GM23338 (cell line): Measurements from ENCODE around the gene MYOZ3. TPM values are rescaled to one million over a fixed set of nuclear protein-coding genes. Genes with fewer than 3 reads are reported as not detected.

Experiments used
- ATAC-seq: fragments of 200-7000 bp; cut with Tn5 transposase; 3 replicates; pipeline ENCODE4 v1.9.1; 2020
- DNase-seq: peaks from one replicate; pipeline ENCODE4 v3.0.0-alpha.2; 2015; ENCODE audit warnings: low spot score
- H2AFZ ChIP-seq: fragments of 200-600 bp; sonication (generic); 2 replicates; pipeline ENCODE4 v1.8.0; 2016; ENCODE audit warnings: antibody characterized with exemption, mild to moderate bottlenecking, moderate library complexity
- H3F3A ChIP-seq: fragments of 200-600 bp; sonication (generic); replicated peaks from 2 replicates; pipeline ENCODE4 v1.8.0; 2017; ENCODE audit warnings: antibody characterized with exemption, mixed run types, low read depth
- H3K27ac ChIP-seq: fragments of 200-600 bp; sonication (generic); 2 replicates; pipeline ENCODE4 v1.6.1; 2016; ENCODE audit warnings: low read depth
- H3K27me3 ChIP-seq: fragments of 200-600 bp; sonication (generic); 2 replicates; pipeline ENCODE4 v1.8.0; 2016; ENCODE audit warnings: mild to moderate bottlenecking, mixed run types, moderate library complexity; ENCODE audit not compliant: insufficient read depth
- H3K36me3 ChIP-seq: fragments of 200-600 bp; sonication (generic); 2 replicates; pipeline ENCODE4 v1.8.0; 2016; ENCODE audit warnings: mild to moderate bottlenecking; ENCODE audit not compliant: insufficient read depth
- H3K4me1 ChIP-seq: fragments of 200-600 bp; sonication (generic); 2 replicates; pipeline ENCODE4 v1.8.0; 2016; ENCODE audit warnings: mild to moderate bottlenecking, moderate library complexity; ENCODE audit not compliant: insufficient read depth
- H3K4me2 ChIP-seq: fragments of 200-600 bp; sonication (generic); 2 replicates; pipeline ENCODE4 v1.7.1; 2017; ENCODE audit warnings: mixed run types
- H3K4me3 ChIP-seq: fragments of 200-600 bp; sonication (generic); 2 replicates; pipeline ENCODE4 v1.6.1; 2016; ENCODE audit warnings: mixed run types
- H3K79me2 ChIP-seq: fragments of 200-600 bp; sonication (generic); replicated peaks from 2 replicates; pipeline ENCODE4 v1.8.0; 2017; ENCODE audit warnings: mild to moderate bottlenecking; ENCODE audit not compliant: insufficient read depth
- H3K9me2 ChIP-seq: fragments of 200-600 bp; sonication (generic); 2 replicates; pipeline ENCODE4 v1.8.0; 2017; ENCODE audit not compliant: insufficient read depth
- H4K20me1 ChIP-seq: fragments of 200-600 bp; sonication (generic); replicated peaks from 2 replicates; pipeline ENCODE4 v1.8.0; 2017; ENCODE audit warnings: mild to moderate bottlenecking; ENCODE audit not compliant: insufficient read depth
- H3K27ac Mint-ChIP-seq: 2 replicates; pipeline ENCODE4 v1.8.0; 2020; ENCODE audit warnings: inconsistent platforms, mild to moderate bottlenecking, moderate library complexity, mixed read lengths
- H3K27me3 Mint-ChIP-seq: 3 replicates; pipeline ENCODE4 v1.8.0; 2022; ENCODE audit warnings: low read depth, mild to moderate bottlenecking, moderate library complexity, mixed read lengths, inconsistent platforms; ENCODE audit not compliant: insufficient read depth, poor library complexity
- H3K36me3 Mint-ChIP-seq: 3 replicates; pipeline ENCODE4 v1.8.0; 2021; ENCODE audit warnings: low read depth, mild to moderate bottlenecking, inconsistent platforms, moderate library complexity, mixed read lengths
- H3K4me1 Mint-ChIP-seq: 3 replicates; pipeline ENCODE4 v1.8.0; 2020; ENCODE audit warnings: mild to moderate bottlenecking, inconsistent platforms, mixed read lengths
- H3K4me3 Mint-ChIP-seq: 3 replicates; pipeline ENCODE4 v1.8.0; 2021; ENCODE audit warnings: moderate library complexity, mild to moderate bottlenecking, inconsistent platforms, mixed read lengths
- H3K9me3 Mint-ChIP-seq: 3 replicates; pipeline ENCODE4 v1.8.0; 2020; ENCODE audit warnings: moderate library complexity, mild to moderate bottlenecking, inconsistent platforms, mixed read lengths
- CTCF ChIP-seq, 2 experiments: fragments of 200-600 bp in 1 of 2; sonication (generic) in 1 of 2; conservative IDR thresholded peaks; 2 replicates each; pipeline versions ENCODE4 v1.5.1 to v1.6.1; 2016 to 2017; ENCODE audit warnings: antibody characterized with exemption in 2 of 2, low read depth in 2 of 2, mild to moderate bottlenecking in 2 of 2, moderate library complexity in 1 of 2
- ETS1 ChIP-seq: IDR thresholded peaks from 2 replicates; pipeline ENCODE4 v1.6.1; 2016; ENCODE audit warnings: antibody characterized with exemption
- EZH2 ChIP-seq: fragments of 200-600 bp; sonication (generic); IDR thresholded peaks from one replicate; pipeline ENCODE4 v1.8.0; 2017; ENCODE audit warnings: antibody characterized with exemption, mild to moderate bottlenecking, low read depth; ENCODE audit not compliant: unreplicated experiment
- EZH2phosphoT487 ChIP-seq: fragments of 200-600 bp; sonication (generic); IDR thresholded peaks from one replicate; pipeline ENCODE4 v1.8.1; 2018; ENCODE audit warnings: antibody characterized with exemption; ENCODE audit not compliant: unreplicated experiment
- JUNB ChIP-seq: IDR thresholded peaks from one replicate; pipeline ENCODE4 v1.6.1; 2016; ENCODE audit warnings: antibody characterized with exemption; ENCODE audit not compliant: unreplicated experiment
- NANOG ChIP-seq: IDR thresholded peaks from 2 replicates; pipeline ENCODE4 v1.6.1; 2016; ENCODE audit warnings: antibody characterized with exemption, borderline replicate concordance
- REST ChIP-seq: IDR thresholded peaks from one replicate; pipeline ENCODE4 v1.6.1; 2018; ENCODE audit warnings: antibody characterized with exemption; ENCODE audit not compliant: unreplicated experiment
- ZNF114 ChIP-seq: fragments of 250-450 bp; sonication (Bioruptor Pico); IDR thresholded peaks from 2 replicates; pipeline ENCODE4 v1.5.0; 2020; ENCODE audit warnings: mild to moderate bottlenecking, moderate library complexity
- ZNF331 ChIP-seq: fragments of 250-450 bp; sonication (Bioruptor Pico); IDR thresholded peaks from 2 replicates; pipeline ENCODE4 v1.5.0; 2020; ENCODE audit warnings: low read depth, mild to moderate bottlenecking, moderate library complexity
- polyA plus RNA-seq: library from polyadenylated mRNA; unstranded; fragments of >200 nt; fragmentation: Nextera tagmentation; extraction: Ambion mirVana; gene quantifications from 2 replicates; pipeline ENCODE4 v1.2.1, GENCODE V29; 2016
- total RNA-seq: library from RNA; depleted of rRNA; stranded (reverse); fragments of >200 nt; shearing (Covaris generic); gene quantifications from 2 replicates; pipeline ENCODE4 v1.2.3, GENCODE V29; 2014

Gene MYOZ3
- total and polyA plus RNA-seq, 2 experiments from 2014 or later: 12.7 to 13.8 TPM

GRCh38 chr5:150710165-150710564 is 49.1 kb downstream of the MYOZ3 start:
- peaks cover 2% of the 10 kb centered on the region; the same call in 1 of the 2 replicates for H3F3A ChIP-seq
- H3K4me3 Mint-ChIP-seq: no peak overlapping the region
- H3K79me2 ChIP-seq: no peaks in the 10 kb centered on the region
- no peaks in the 10 kb centered on the region for H3K9me3 Mint-ChIP-seq
- no peak overlapping the region for H3K4me3 ChIP-seq
- peak; percentile 23 for DNase-seq
- no peak overlapping the region for H3K4me2 ChIP-seq
- no peaks in the 10 kb centered on the region for H3K4me1 ChIP-seq
- H3K27me3 Mint-ChIP-seq: no peaks in the 10 kb centered on the region
- ATAC-seq: no peak; the same call in 2 of the 3 replicates
- no peaks in the 10 kb centered on the region for H3K9me2 ChIP-seq
- H3K27me3 ChIP-seq: no peaks in the 10 kb centered on the region
- H3K27ac Mint-ChIP-seq: no peak overlapping the region
- peaks cover 15% of the 10 kb centered on the region for H3K36me3 Mint-ChIP-seq
- peaks cover 11% of the 10 kb centered on the region for H3K36me3 ChIP-seq
- H3K27ac ChIP-seq: no peak overlapping the region
- H3K4me1 Mint-ChIP-seq: no peaks in the 10 kb centered on the region
- no peak overlapping the region for H2AFZ ChIP-seq
- no peaks in the 10 kb centered on the region; the same call in 1 of the 2 replicates for H4K20me1 ChIP-seq
- TF ChIP-seq JUNB (no peak), CTCF (conservative IDR thresholded peaks at IDR 0.05; ENCODE audit: low read depth in 2 of 2) (peak; percentile 52 to 58)

- Mint-ChIP-seq H3K27ac (no peak overlapping the region), H3K4me1 (no peaks in the 10 kb centered on the region), H3K4me3 (no peak overlapping the region), H3K27me3 (no peaks in the 10 kb centered on the region), H3K9me3 (no peaks in the 10 kb centered on the region), H3K36me3 (peaks cover 47% of the 10 kb centered on the region)
- Histone ChIP-seq H3K36me3 (peaks cover 10% of the 10 kb centered on the region), H3K4me1 (no peaks in the 10 kb centered on the region), H4K20me1 (no peaks in the 10 kb centered on the region; the same call in 1 of the 2 replicates), H3K4me3 (no peak overlapping the region), H3K79me2 (no peaks in the 10 kb centered on the region), H3K27me3 (no peaks in the 10 kb centered on the region), H3K27ac (no peak overlapping the region), H2AFZ (no peak overlapping the region), H3F3A (no peaks in the 10 kb centered on the region), H3K4me2 (no peak overlapping the region), H3K9me2 (no peaks in the 10 kb centered on the region)
- DNase-seq (no peak), ATAC-seq (no peak)
- TF ChIP-seq REST: no peak
- no peak for TF ChIP-seq CTCF (conservative IDR thresholded peaks at IDR 0.05; ENCODE audit: low read depth in 2 of 2)
- no peak for TF ChIP-seq EZH2phosphoT487
- no peak for TF ChIP-seq ZNF331 (CRISPR knock-in tag)
- no peak for TF ChIP-seq ETS1
- no peak for TF ChIP-seq JUNB
- no peak for TF ChIP-seq EZH2
- no peak for TF ChIP-seq NANOG
- no peak for TF ChIP-seq ZNF114
These were observed 62.8 kb downstream of the MYOZ3 start for GRCh38 chr5:150723845-150724244.
